Measurements from ENCODE around the gene PTPN11. TPM values are rescaled to one million over a fixed set of nuclear protein-coding genes. Genes with fewer than 3 reads are reported as not detected.

Gene PTPN11
- polyA plus RNA-seq, 1 donor from 2014 or later, result 92.5 TPM

- H3K27me3 ChIP-seq (ENCODE audit: insufficient read depth, low read depth, low read length), result no peaks in the 10 kb centered on the region
- no peaks in the 10 kb centered on the region for H3K36me3 ChIP-seq (ENCODE audit: insufficient read depth, low read length)
- no peaks in the 10 kb centered on the region for H3K9me3 ChIP-seq (ENCODE audit: low read length)
- H3K79me2 ChIP-seq (replicated peaks; ENCODE audit: insufficient read depth, low read length), result no peaks in the 10 kb centered on the region
- no peaks in the 10 kb centered on the region for H3K9me2 ChIP-seq (ENCODE audit: insufficient read depth, low read length)
- TF ChIP-seq SMC3 (conservative IDR thresholded peaks at IDR 0.05; ENCODE audit: poor library complexity), result no peak
- no peak for TF ChIP-seq POLR2AphosphoS5 (IDR thresholded peaks at IDR 0.05)
- TF ChIP-seq RAD21 (conservative IDR thresholded peaks at IDR 0.05), result no peak
- no peak for TF ChIP-seq TAF1 (IDR thresholded peaks at IDR 0.05; ENCODE audit: low read depth)
- no peak for TF ChIP-seq MXI1 (conservative IDR thresholded peaks at IDR 0.05; ENCODE audit: poor library complexity, severe bottlenecking)
- no peak for TF ChIP-seq REST (IDR thresholded peaks at IDR 0.05; ENCODE audit: borderline replicate concordance)
- no peak for TF ChIP-seq EP300 (conservative IDR thresholded peaks at IDR 0.05; ENCODE audit: poor library complexity, severe bottlenecking)
- no peak for TF ChIP-seq EZH2 (IDR thresholded peaks at IDR 0.05; ENCODE audit: borderline replicate concordance, insufficient read depth, low read length, poor library complexity, severe bottlenecking)
- no peak for TF ChIP-seq CTCF (IDR thresholded peaks at IDR 0.05; ENCODE audit: poor library complexity, severe bottlenecking)
- H3F3A ChIP-seq (ENCODE audit: insufficient read depth, low read length, poor library complexity, severe bottlenecking), result no peaks in the 10 kb centered on the region
- H3K4me3 ChIP-seq (ENCODE audit: low read length), result no peak overlapping the region
- H3K9ac ChIP-seq (ENCODE audit: low read length), result no peak overlapping the region
- no peaks in the 10 kb centered on the region for H4K20me1 ChIP-seq (ENCODE audit: insufficient read depth)
- H2AFZ ChIP-seq (ENCODE audit: low read depth, low read length), result no peak overlapping the region
- no peak overlapping the region for H3K4me2 ChIP-seq (ENCODE audit: low read length)
- H3K27ac ChIP-seq (ENCODE audit: low read length), result no peak overlapping the region
Measured at GRCh38 chr12:112535017-112535416, 116.3 kb downstream of the PTPN11 start.

DNA sequence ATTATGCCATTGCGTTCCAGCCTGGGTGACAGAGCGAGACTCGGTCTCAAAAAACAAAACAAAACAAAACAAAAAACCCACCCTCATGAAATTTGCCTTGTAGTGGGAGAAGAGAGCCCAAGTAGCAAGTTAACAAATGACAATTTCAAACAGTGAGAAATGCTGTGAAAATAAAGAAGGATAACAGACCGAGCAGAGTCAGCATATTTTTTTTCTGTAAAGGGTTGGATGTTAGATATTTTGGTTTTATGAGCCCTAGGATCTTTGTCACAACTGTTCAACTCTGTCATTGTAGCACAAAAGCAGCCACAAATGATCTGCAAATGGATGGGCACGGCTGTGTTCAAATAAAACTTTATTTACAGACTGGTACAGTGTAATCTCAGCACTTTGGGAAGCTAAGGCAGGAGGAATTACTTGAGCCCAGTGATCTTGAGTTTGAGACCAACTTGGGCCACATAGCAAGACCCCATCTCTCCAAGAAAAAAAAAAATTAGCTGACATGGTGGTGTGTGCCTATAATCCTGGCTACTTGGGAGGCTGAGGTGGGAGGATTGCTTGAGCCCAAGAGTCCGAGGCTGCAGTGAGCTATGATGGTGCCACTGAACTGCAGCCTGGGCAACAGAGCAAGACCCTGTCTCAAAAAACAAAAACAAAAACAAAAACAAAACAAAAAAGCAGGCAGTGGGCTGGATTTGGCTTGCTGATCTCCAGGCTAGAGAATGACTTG lies 117.1 kb downstream of the PTPN11 start:
- Histone ChIP-seq H3F3A (ENCODE audit: insufficient read depth, low read length, poor library complexity, severe bottlenecking) (no peaks in the 10 kb centered on the region), H3K27ac (ENCODE audit: low read length) (no peak overlapping the region), H3K36me3 (ENCODE audit: insufficient read depth, low read length) (no peaks in the 10 kb centered on the region), H3K27me3 (ENCODE audit: insufficient read depth, low read depth, low read length) (no peaks in the 10 kb centered on the region), H4K20me1 (ENCODE audit: insufficient read depth) (no peaks in the 10 kb centered on the region), H3K9ac (ENCODE audit: low read length) (no peak overlapping the region), H3K9me3 (ENCODE audit: low read length) (no peaks in the 10 kb centered on the region), H3K79me2 (replicated peaks; ENCODE audit: insufficient read depth, low read length) (no peaks in the 10 kb centered on the region), H3K9me2 (ENCODE audit: insufficient read depth, low read length) (no peaks in the 10 kb centered on the region), H3K4me3 (ENCODE audit: low read length) (no peak overlapping the region), H3K4me2 (ENCODE audit: low read length) (no peak overlapping the region), H2AFZ (ENCODE audit: low read depth, low read length) (no peak overlapping the region)
- TF ChIP-seq RAD21 (conservative IDR thresholded peaks at IDR 0.05) (no peak), EZH2 (IDR thresholded peaks at IDR 0.05; ENCODE audit: borderline replicate concordance, insufficient read depth, low read length, poor library complexity, severe bottlenecking) (no peak), TAF1 (IDR thresholded peaks at IDR 0.05; ENCODE audit: low read depth) (no peak)
